GM12878 (cell line): ENCODE results near the gene NEUROD1.

Source experiments
- CBX5 ChIP-seq: sonication (generic); IDR thresholded peaks from 2 replicates; pipeline ENCODE4 v1.6.1; 2016; ENCODE audit warnings: low read depth, moderate library complexity, mild to moderate bottlenecking, inconsistent platforms
- CTCF ChIP-seq, 3 experiments: IDR thresholded peaks in 2 of 3; conservative IDR thresholded peaks in 1 of 3; 2 replicates each; pipeline ENCODE4 v1.5.1; 2011; ENCODE audit warnings: low read depth in 3 of 3, low read length in 3 of 3, mild to moderate bottlenecking in 3 of 3, control low read depth in 2 of 3, moderate library complexity in 2 of 3, inconsistent platforms in 1 of 3, mixed read lengths in 1 of 3; ENCODE audit not compliant: control insufficient read depth in 2 of 3, insufficient read depth in 1 of 3; ENCODE audit errors: extremely low read depth in 1 of 3
- CUX1 ChIP-seq: IDR thresholded peaks from 2 replicates; pipeline ENCODE4 v1.6.1; 2012; ENCODE audit warnings: improper control_type of control experiment, low read depth, low read length; ENCODE audit not compliant: insufficient replicate concordance
- ESRRA ChIP-seq: IDR thresholded peaks from 2 replicates; pipeline ENCODE4 v1.6.1; 2012; ENCODE audit warnings: mild to moderate bottlenecking, low read length, improper control_type of control experiment
- EZH2 ChIP-seq: IDR thresholded peaks from 2 replicates; pipeline ENCODE4 v1.6.1; 2012; ENCODE audit warnings: low read depth, mild to moderate bottlenecking, control low read depth, inconsistent platforms, low read length, borderline replicate concordance; ENCODE audit not compliant: control insufficient read depth
- GABPA ChIP-seq: IDR thresholded peaks from 2 replicates; pipeline ENCODE4 v1.6.1; 2014; ENCODE audit warnings: antibody characterized with exemption, low read depth, mild to moderate bottlenecking, inconsistent platforms
- HDAC6 ChIP-seq: fragments of 200-600 bp; sonication (generic); IDR thresholded peaks from one replicate; pipeline ENCODE4 v1.8.0; 2017; ENCODE audit warnings: antibody characterized with exemption; ENCODE audit not compliant: unreplicated experiment
- REST ChIP-seq: IDR thresholded peaks from 2 replicates; pipeline ENCODE4 v1.6.1; 2012; ENCODE audit warnings: mild to moderate bottlenecking, low read depth, low read length
- SPI1 ChIP-seq: IDR thresholded peaks from 2 replicates; pipeline ENCODE4 v1.6.1; 2011; ENCODE audit warnings: low read depth, mild to moderate bottlenecking, low read length, moderate library complexity, borderline replicate concordance; ENCODE audit not compliant: insufficient read depth

- TF ChIP-seq CUX1 (no peak), ESRRA (no peak), GABPA (no peak), CTCF (IDR thresholded peaks at IDR 0.05 in 2 of 3, conservative IDR thresholded peaks at IDR 0.05 in 1 of 3; ENCODE audit: control insufficient read depth in 2 of 3, extremely low read depth in 1 of 3, insufficient read depth in 1 of 3, low read depth in 3 of 3, low read length in 3 of 3) (no peak), CBX5 (no peak), HDAC6 (no peak), REST (no peak), EZH2 (no peak), SPI1 (no peak)
Measured at GRCh38 chr2:181632733-181633401, 47.5 kb downstream of the NEUROD1 start.
